GM19463 (cell line): ENCODE data around the gene WASL.
"Not testable (repeated sequence)": the region's sequence is repeated elsewhere in the genome, so short reads cannot be mapped to it uniquely, and the experiment has no call there.

Experiments
- ATAC-seq: cut with Tn5 transposase; IDR thresholded peaks from one replicate; pipeline ENCODE4 v1.9.1; 2021; ENCODE audit warnings: mild to moderate bottlenecking, moderate library complexity; ENCODE audit not compliant: unreplicated experiment

WASL gene

GRCh38 chr7:123735539-123735938 is 13.3 kb downstream of the WASL start:
- ATAC-seq: no peak

- ATAC-seq: no peak
Observed at GRCh38 chr7:123734498-123734897, 14.3 kb downstream of the WASL start.

- no peak for ATAC-seq
Observed at GRCh38 chr7:123732413-123733091, 16.3 kb downstream of the WASL start.

- ATAC-seq: no peak
Observed at GRCh38 chr7:123729218-123729578, 19.6 kb downstream of the WASL start.

GRCh38 chr7:123727071-123727837 is 21.5 kb downstream of the WASL start:
- ATAC-seq: no peak

GRCh38 chr7:123725586-123726171 is 23.1 kb downstream of the WASL start:
- ATAC-seq: no peak

GRCh38 chr7:123724817-123725253 is 24.0 kb downstream of the WASL start:
- ATAC-seq: no peak

- ATAC-seq: no peak
Observed at GRCh38 chr7:123723913-123724312, 24.9 kb downstream of the WASL start.

- ATAC-seq: not testable (repeated sequence)
Observed at GRCh38 chr7:123720527-123720926, 28.3 kb downstream of the WASL start.

- ATAC-seq: no peak
Observed at GRCh38 chr7:123719197-123719721, 29.5 kb downstream of the WASL start.

GRCh38 chr7:123718773-123719172 is 30.0 kb downstream of the WASL start:
- ATAC-seq: no peak

- ATAC-seq: no peak
Observed at GRCh38 chr7:123717689-123718088, 31.1 kb downstream of the WASL start.

GRCh38 chr7:123716877-123717276 is 31.9 kb downstream of the WASL start:
- no peak for ATAC-seq

GRCh38 chr7:123715799-123716198 is 33.0 kb downstream of the WASL start:
- no peak for ATAC-seq

- ATAC-seq: no peak
Observed at GRCh38 chr7:123715198-123715597, 33.6 kb downstream of the WASL start.

GRCh38 chr7:123714296-123715080 is 34.3 kb downstream of the WASL start:
- no peak for ATAC-seq

- peak; percentile 41 for ATAC-seq
Observed at GRCh38 chr7:123712619-123713018, 36.2 kb downstream of the WASL start.

GRCh38 chr7:123711832-123712293 is 36.9 kb downstream of the WASL start:
- ATAC-seq: no peak

GRCh38 chr7:123710683-123711082 is 38.1 kb downstream of the WASL start:
- no peak for ATAC-seq

- ATAC-seq: no peak
Observed at GRCh38 chr7:123709525-123709924, 39.3 kb downstream of the WASL start.
